ENCODE measurements around the gene NIM1K.
"Not testable (repeated sequence)": the region's sequence is repeated elsewhere in the genome, so short reads cannot be mapped to it uniquely, and the experiment has no call there.

Gene NIM1K

DNA sequence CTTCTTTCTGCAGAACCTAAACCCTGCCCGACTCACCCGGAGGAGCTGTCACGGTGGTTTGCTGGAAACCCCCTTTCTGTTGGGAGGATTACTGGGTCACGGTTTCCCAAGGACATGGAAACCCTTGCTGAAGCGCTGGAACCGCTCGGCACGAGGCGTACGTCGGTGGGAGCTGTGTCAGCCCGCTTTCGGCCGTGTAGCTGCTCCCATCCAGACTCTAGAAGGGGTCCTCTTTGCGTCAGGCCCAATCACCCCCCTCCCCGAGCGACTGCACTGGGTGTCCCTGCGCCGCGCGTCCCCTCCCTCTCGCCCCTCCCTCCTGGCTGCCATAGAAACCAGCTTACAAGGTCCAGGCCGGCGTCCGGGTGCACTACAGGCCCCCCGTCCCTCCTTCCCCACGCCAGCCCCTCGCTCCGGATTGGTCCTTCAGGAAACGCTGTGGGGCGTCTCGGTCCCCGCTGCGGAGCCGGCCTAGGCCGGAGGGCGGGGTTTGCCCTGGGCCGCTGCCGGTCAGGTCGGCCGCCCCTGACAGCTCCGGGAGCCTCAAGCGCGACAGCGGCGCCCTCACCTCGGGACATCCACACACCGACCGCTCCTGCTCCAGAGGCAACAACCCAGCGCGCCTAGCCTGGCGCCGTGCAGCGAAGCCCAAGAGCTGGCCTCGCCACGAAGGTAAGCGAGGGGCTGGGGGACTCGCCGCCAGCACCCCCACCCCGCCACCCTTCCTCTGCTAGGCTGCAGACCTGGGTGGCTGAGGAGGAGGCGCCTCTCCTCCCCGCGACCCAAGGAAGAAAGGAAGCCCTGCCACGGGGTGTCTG is at the start of gene NIM1K:
TSS of gene NIM1K (plus strand) at position 486 of the 818 bp plus-strand sequence. CDS start 53,551 bp downstream, outside the sequence.
- peak; percentile 71 for DNase-seq

- no peak for DNase-seq
Measured at GRCh38 chr5:43145071-43145470, 47.0 kb upstream of the NIM1K start.

DNA sequence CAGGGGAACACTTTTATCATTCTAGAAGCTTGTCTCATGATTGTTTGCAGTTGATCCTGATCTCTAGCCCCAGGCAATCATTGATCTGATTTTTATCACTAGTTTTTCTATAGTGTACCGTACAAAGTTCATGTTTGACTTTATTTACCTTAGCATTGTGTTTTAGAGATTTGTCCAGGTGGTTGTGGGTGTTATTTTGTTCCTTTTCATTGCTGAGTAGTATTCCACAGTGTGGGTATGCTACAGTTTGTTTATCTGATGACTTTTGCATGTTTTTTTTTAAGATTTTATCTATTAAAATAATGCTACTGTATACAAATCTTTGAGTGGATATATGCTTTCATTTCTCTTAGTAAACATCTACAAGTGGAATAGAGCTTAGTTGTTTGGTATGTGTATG is 45.1 kb upstream of the NIM1K start:
- DNase-seq: no peak

GRCh38 chr5:43148417-43148816 is 43.6 kb upstream of the NIM1K start:
- no peak for DNase-seq

GRCh38 chr5:43149231-43149630 is 42.8 kb upstream of the NIM1K start:
- no peak for DNase-seq

- DNase-seq: no peak
Measured at GRCh38 chr5:43150075-43150474, 42.0 kb upstream of the NIM1K start.

- no peak for DNase-seq
Measured at GRCh38 chr5:43150748-43151147, 41.3 kb upstream of the NIM1K start.

- DNase-seq: no peak
Measured at GRCh38 chr5:43152946-43153345, 39.1 kb upstream of the NIM1K start.

GRCh38 chr5:43154469-43154868 is 37.6 kb upstream of the NIM1K start:
- DNase-seq: no peak

GRCh38 chr5:43155394-43156096 is 36.5 kb upstream of the NIM1K start:
- DNase-seq: no peak

DNA sequence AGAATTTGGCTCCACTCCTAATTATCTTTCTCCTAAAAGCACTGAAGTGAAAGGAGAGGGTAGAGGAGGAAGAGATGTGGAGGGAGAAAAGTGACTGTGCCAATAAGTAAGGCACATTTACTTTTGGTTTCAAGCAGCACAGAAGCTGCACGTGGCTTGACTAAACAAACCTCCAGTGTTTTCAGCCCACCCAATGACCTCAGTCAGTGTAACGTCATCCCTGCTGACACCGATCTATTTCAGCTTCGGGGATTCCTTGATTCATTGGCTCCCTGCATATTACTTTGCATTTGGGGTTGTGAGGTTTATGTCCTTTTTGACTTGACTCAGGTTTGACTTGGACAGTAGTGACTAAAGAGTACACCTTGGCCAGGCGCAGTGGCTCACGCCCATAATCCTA is 35.6 kb upstream of the NIM1K start:
- no peak for DNase-seq

GRCh38 chr5:43157068-43157467 is 35.0 kb upstream of the NIM1K start:
- no peak for DNase-seq

GRCh38 chr5:43161244-43161643 is 30.8 kb upstream of the NIM1K start:
- no peak for DNase-seq

- not testable (repeated sequence) for DNase-seq
Measured at GRCh38 chr5:43164801-43165200, 27.2 kb upstream of the NIM1K start.

DNA sequence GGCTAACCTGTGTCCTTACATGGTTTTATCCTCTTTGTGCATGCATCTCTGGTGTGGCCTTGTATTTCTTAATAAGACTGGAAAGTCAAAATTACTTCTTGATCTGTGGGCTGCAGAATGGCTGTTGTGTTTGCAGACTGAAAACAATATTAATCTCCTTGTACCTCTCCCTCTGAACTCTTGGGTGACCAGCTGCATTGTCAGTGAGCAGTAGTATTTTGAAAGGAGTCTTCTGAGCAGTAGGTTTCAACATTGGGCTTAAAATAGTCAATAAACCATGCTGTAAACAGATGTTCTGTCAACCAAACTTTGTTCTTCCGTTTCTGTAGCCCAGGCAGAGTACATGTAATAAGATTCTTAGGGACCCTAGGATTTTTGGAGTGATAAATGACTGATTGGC is 26.7 kb upstream of the NIM1K start:
- no peak for DNase-seq

DNA sequence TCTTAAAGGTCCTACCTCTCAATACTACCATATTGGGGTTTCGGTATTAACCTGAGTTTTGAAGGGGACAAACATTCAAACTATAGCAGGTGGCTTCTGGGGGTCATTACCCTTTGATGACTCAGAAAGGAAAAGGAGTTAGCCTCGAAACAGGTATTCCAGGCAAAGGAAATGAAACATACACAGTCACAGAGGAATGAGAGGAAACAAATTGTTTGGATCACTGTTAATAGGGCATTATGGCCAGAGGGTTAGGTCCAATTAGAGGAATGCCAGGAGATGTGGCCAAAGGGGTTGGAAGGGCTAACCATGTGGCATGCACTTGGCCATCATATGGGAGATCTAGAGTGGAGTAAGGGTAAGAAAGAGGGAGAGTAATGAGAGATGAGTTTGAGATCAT is 23.9 kb upstream of the NIM1K start:
- DNase-seq: no peak

- DNase-seq: no peak
Measured at GRCh38 chr5:43171451-43171850, 20.6 kb upstream of the NIM1K start.

DNA sequence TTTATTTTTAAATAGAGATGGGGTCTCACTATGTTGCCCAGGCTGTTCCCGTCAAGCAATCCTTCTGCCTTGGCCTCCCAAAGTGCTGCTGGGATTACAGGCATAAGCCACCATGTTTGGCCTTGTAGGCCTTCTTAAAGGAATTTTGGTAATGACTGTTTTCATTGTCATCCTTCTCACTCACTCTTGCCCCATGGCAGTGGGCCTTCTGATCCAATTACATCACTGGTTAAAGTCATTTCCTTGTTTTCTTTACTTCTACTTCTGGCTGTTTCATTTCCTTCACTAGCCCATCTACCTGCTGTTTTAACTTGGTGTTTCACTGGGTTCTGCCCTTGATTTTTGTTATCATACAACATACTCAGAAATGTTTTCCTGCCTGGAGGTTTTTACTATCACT is 20.1 kb upstream of the NIM1K start:
- DNase-seq: no peak

DNA sequence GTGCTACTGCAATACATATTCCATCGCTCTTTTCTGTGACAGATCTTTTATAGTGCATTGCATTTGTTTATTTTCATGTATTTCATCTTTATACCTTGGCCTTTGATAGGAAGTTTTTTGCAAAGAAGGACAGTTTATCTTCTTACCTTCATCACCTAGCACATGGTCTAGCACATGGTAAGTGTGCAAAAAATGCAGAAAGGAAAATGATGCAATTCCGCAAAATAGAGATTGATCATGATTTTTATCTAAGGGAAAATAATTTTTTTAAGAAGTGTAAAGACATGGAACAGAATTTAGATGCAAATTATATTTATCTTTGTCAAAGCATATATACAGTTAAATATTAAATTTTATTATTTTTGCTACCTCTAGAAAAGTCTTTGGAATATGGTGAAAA is 19.2 kb upstream of the NIM1K start:
- DNase-seq: no peak

DNA sequence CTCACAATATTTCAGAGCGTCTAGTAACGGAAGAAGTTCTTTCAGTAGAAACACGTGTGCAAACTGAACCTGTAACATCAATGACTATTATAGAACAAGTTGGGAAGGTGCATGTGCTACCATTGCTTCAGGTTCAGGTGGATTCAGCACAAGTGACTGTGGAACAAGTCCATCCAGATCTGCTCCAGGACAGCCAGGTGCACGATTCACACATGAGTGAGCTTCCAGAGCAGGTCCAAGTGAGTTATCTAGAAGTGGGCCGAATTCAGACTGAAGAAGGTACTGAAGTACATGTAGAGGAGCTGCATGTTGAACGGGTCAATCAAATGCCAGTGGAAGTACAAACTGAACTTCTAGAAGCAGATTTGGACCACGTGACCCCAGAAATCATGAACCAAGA is 17.4 kb upstream of the NIM1K start:
- DNase-seq: no peak

GRCh38 chr5:43179836-43180235 is 12.2 kb upstream of the NIM1K start:
- no peak for DNase-seq

GRCh38 chr5:43182421-43182820 is 9.6 kb upstream of the NIM1K start:
- no peak for DNase-seq

DNA sequence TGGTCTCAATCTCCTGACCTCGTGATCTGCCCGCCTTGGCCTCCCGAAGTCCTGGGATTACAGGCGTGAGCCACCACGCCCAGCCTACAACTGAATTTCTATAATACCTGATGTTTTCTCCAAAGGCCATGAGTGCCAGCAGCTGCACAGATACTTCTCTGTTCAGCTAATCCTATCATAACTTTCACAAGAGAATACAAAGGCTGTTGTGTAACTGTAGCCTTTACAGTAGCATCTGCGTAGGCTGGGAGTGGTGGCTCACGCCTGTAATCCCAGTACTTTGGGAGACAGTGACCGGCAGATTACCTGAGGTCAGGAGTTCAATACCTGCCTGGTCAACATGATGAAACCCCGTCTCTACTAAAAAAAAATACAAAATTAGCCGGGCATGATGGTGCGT is 8.9 kb upstream of the NIM1K start:
- DNase-seq: not testable (repeated sequence)
